ENCODE measurements around the gene RNU1-2.
A peak's percentile ranks its signal among the peaks of the same experiment; 100 is the strongest.
"Not testable (repeated sequence)": the region's sequence is repeated elsewhere in the genome, so short reads cannot be mapped to it uniquely, and the experiment has no call there.

RNU1-2 gene

DNA sequence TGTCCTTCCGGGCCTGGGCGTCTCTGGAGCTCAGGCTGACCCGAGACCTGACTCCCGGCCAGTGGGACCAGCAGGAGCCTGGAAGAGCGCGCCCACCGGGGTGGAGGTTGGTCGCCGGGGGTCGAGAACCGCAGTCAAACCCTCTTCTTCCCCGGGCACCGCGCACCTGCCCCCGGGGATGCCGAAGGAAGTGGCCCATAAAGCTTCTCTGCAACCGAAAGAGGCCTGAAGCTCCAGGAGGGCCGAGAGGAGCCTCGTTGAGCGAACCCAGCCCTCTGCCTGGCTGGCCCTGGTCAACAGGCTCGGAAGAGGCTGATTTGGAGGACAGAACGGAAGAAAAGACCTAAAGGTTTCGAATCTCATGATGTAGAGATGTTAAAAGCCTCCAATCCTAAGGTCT, 24.6 kb upstream of the RNU1-2 start:
- not testable (repeated sequence) for H3K36me3 ChIP-seq (ENCODE audit: control insufficient read depth, insufficient read depth, low read length); H3K9me3 ChIP-seq (ENCODE audit: control insufficient read depth, low read length); H3K4me1 ChIP-seq (ENCODE audit: control insufficient read depth, insufficient read depth, low read length); H3K27ac ChIP-seq (ENCODE audit: insufficient read depth, low read depth, low read length, poor library complexity, severe bottlenecking)
- 87 to 89% methylated on average over 22 to 23 of the region's 23 CpGs for WGBS, 2 experiments
- H3K27me3 ChIP-seq (ENCODE audit: control insufficient read depth, insufficient read depth, low read length, poor library complexity, severe bottlenecking), result peaks cover 50% of the 10 kb centered on the region
- H3K4me3 ChIP-seq (ENCODE audit: insufficient read depth, low read depth, low read length), result peak overlapping the region; percentile 16

DNA sequence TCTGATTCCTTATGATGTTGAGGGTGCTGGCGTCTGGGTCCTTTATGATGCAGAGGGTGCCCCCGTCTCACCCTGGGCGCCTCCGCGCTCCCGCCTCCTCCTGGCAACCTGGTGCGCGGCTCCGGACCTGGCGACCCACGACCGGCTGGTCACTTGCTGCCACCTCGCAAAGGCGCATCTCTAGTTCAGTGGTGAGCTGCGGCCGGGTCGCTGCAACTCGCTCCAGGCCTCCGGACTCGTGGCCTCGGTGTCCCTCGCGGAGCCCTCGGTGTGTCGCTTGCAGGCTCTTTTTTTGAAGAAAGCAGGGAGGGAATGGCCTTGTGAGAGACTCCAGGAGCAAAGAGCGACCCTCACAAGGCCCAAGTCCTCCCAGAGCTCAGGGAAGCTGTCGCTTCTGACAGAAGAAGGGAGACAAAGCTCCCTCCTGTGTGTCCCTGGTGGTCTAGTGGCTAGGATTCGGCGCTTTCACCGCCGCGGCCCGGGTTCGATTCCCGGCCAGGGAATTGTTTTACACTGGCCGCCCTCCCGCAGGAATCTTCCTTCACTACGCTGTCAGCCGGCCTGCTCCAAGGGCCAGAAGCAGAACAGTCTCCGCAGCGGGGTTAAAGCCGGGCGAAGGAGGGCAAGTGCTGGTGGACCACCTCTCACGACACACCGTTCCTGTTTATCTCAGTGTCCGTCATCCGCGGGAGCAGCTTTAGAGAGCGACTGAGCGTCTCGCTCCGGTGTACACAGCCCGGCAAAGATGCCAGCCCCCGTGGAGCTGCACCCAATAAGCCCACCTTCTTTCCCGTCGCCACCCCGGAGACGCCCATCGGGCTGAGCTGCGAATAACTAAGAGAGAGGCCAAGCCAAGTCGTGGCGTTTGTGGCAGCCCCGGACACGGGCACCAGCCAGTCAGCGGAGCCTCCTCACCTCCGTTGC, 23.4 kb upstream of the RNU1-2 start:
- H3K4me1 ChIP-seq (ENCODE audit: control insufficient read depth, insufficient read depth, low read length); H3K36me3 ChIP-seq (ENCODE audit: control insufficient read depth, insufficient read depth, low read length); H3K9me3 ChIP-seq (ENCODE audit: control insufficient read depth, low read length); H3K27ac ChIP-seq (ENCODE audit: insufficient read depth, low read depth, low read length, poor library complexity, severe bottlenecking): not testable (repeated sequence)
- Histone ChIP-seq H3K4me3 (ENCODE audit: insufficient read depth, low read depth, low read length) (peak overlapping the region; percentile 50), H3K27me3 (ENCODE audit: control insufficient read depth, insufficient read depth, low read length, poor library complexity, severe bottlenecking) (peaks cover 50% of the 10 kb centered on the region)
- WGBS, 2 experiments, result 1 to 2% methylated on average over 52 of the region's 66 CpGs

DNA sequence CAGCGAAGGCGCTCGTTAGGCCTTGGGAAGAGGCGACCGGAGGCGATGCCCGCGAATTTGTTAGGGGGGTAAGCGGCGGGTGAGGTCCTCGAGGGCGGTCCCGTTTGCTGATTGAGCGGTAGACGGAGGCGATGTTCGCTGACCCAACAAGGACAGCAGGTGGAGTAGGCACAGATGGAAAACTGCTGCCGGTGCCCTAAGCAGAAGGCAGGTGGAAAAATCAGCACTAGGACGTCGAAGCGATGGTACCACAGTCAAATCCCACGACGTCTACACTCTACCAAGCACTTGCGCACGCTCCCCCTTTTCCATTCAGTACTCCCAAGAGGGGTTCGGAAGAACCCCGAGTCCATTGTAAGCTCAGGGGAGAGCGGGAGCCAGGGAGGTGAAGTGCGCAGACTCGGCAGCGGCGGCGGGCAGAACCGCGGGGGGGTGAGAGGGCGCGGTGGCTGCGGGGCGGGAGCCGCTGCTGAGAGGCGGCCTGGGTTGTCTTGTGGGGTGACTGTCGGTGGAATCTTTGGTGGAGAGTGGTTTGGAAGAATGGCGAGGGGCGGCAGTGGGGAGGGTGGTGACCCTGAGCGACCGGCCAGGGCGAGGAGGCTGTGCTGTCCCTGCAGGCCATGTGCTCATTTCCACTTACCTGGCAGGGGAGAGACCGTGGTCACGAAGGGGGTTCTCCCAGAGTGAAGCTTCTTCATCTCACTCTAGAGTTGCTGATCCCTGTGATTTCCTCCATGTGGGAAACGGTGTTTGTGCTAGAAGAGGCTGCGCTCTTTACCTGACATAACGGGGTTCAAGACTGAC, 22.5 kb upstream of the RNU1-2 start:
- 7 to 9% methylated on average over 35 to 37 of the region's 52 CpGs for WGBS, 2 experiments
- not testable (repeated sequence) for H3K27ac ChIP-seq (ENCODE audit: insufficient read depth, low read depth, low read length, poor library complexity, severe bottlenecking); H3K4me1 ChIP-seq (ENCODE audit: control insufficient read depth, insufficient read depth, low read length); H3K9me3 ChIP-seq (ENCODE audit: control insufficient read depth, low read length); H3K36me3 ChIP-seq (ENCODE audit: control insufficient read depth, insufficient read depth, low read length)
- Histone ChIP-seq H3K27me3 (ENCODE audit: control insufficient read depth, insufficient read depth, low read length, poor library complexity, severe bottlenecking) (peaks cover 50% of the 10 kb centered on the region), H3K4me3 (ENCODE audit: insufficient read depth, low read depth, low read length) (peak overlapping the region; percentile 50)

DNA sequence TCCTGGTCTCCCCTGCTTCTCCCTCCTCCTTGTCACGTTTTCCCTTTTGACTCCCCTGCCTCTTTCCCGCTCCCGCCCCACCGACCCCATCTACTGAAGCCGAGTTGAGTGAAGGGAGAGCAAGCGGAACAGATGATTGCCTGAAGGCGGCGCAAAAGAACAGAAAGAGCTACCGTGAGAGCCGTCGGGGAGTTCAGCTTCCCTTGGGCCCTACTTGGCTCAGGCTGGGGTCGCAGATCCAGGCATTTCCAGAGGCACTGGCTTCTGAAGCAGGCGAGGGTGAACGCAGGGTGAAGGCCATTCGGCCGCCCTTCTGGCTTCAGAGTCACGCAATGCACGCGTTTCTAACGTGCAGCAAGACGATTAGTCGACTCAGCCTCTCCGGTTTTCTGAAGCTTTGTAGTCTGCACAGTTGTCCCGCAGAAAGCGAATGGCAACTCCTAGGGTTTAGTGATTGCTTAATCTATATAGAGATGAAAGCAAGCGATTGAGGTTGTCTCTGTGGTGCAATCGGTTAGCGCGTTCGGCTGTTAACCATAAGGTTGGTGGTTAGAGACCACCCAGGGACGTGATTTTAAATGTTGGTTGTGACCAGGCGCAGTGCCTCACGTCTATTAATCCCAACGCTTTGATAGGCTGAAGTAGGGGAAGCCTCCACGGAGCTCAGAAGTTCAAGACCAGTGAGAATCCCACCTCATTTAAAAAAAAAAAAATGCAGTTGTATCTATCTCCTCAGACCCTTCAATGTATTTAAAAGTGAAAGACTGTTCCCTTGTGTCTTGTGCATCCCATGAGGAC, 20.6 kb upstream of the RNU1-2 start:
- not testable (repeated sequence) for H3K27ac ChIP-seq (ENCODE audit: insufficient read depth, low read depth, low read length, poor library complexity, severe bottlenecking); H3K9me3 ChIP-seq (ENCODE audit: control insufficient read depth, low read length); H3K36me3 ChIP-seq (ENCODE audit: control insufficient read depth, insufficient read depth, low read length); H3K4me1 ChIP-seq (ENCODE audit: control insufficient read depth, insufficient read depth, low read length); H3K4me3 ChIP-seq (ENCODE audit: insufficient read depth, low read depth, low read length)
- 42 to 44% methylated on average over 24 of the region's 35 CpGs for WGBS, 2 experiments
- peaks cover 50% of the 10 kb centered on the region for H3K27me3 ChIP-seq (ENCODE audit: control insufficient read depth, insufficient read depth, low read length, poor library complexity, severe bottlenecking)

DNA sequence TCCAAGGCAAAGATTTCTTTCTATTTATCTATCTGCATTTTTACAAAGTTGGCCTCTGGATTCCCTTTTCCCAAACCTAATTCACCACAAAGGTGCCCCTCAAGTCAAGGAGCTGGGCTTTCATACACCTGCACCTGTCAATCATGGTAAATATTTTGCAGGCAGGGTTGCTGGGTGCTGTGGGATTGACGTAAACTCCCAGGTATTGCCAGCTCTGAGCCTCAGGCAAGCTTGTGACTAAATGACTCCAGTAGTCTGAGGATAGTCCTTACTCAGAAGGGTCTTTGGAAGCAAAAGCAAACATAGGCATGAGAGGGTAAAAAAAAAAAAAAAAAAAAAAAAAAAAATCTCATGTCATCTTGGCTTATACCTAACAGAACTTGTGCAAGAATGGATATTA, 14.0 kb upstream of the RNU1-2 start:
- H3K27ac ChIP-seq (ENCODE audit: insufficient read depth, low read depth, low read length, poor library complexity, severe bottlenecking); H3K4me3 ChIP-seq (ENCODE audit: insufficient read depth, low read depth, low read length); H3K9me3 ChIP-seq (ENCODE audit: control insufficient read depth, low read length); H3K27me3 ChIP-seq (ENCODE audit: control insufficient read depth, insufficient read depth, low read length, poor library complexity, severe bottlenecking); H3K4me1 ChIP-seq (ENCODE audit: control insufficient read depth, insufficient read depth, low read length); H3K36me3 ChIP-seq (ENCODE audit: control insufficient read depth, insufficient read depth, low read length): not testable (repeated sequence)
- WGBS, 2 experiments, result 96 to 100% methylated on average over 1 of the region's 1 CpG

DNA sequence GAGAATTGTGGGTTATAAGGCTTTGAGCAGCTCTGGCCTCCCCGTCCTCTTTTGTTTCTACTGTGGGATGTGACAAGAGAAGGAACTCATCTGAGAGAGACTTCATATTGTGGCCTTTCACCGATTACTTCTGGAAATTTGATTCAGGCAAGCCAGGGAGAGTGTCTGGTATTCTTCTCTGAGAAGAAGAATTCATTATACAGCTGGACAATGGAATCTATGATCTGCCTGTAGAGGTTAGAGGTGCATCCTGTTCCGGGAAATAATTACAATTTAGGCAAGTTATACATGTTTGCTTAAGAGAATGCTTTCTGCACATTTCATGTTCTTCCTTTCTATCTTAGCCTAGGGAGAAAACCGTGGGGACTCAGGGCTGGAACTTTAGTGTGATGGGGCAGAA, 12.8 kb upstream of the RNU1-2 start:
- no peak overlapping the region for H3K4me3 ChIP-seq (ENCODE audit: insufficient read depth, low read depth, low read length)
- 81 to 91% methylated on average over 4 of the region's 4 CpGs for WGBS, 2 experiments
- H3K9me3 ChIP-seq (ENCODE audit: control insufficient read depth, low read length), result no peaks in the 10 kb centered on the region
- H3K4me1 ChIP-seq (ENCODE audit: control insufficient read depth, insufficient read depth, low read length), result no peaks in the 10 kb centered on the region
- H3K27me3 ChIP-seq (ENCODE audit: control insufficient read depth, insufficient read depth, low read length, poor library complexity, severe bottlenecking), result no peaks in the 10 kb centered on the region
- H3K27ac ChIP-seq (ENCODE audit: insufficient read depth, low read depth, low read length, poor library complexity, severe bottlenecking), result no peak overlapping the region
- no peaks in the 10 kb centered on the region for H3K36me3 ChIP-seq (ENCODE audit: control insufficient read depth, insufficient read depth, low read length)

GRCh38 chr1:16884487-16884886, 11.3 kb upstream of the RNU1-2 start:
- not testable (repeated sequence) for H3K4me3 ChIP-seq (ENCODE audit: insufficient read depth, low read depth, low read length); H3K27me3 ChIP-seq (ENCODE audit: control insufficient read depth, insufficient read depth, low read length, poor library complexity, severe bottlenecking); H3K9me3 ChIP-seq (ENCODE audit: control insufficient read depth, low read length); H3K36me3 ChIP-seq (ENCODE audit: control insufficient read depth, insufficient read depth, low read length); H3K4me1 ChIP-seq (ENCODE audit: control insufficient read depth, insufficient read depth, low read length); H3K27ac ChIP-seq (ENCODE audit: insufficient read depth, low read depth, low read length, poor library complexity, severe bottlenecking)
- 88 to 89% methylated on average over 4 to 5 of the region's 5 CpGs for WGBS, 2 experiments

GRCh38 chr1:16886860-16887605, 8.7 kb upstream of the RNU1-2 start:
- WGBS, 2 experiments, result 93 to 96% methylated on average over 20 of the region's 20 CpGs
- H3K9me3 ChIP-seq (ENCODE audit: control insufficient read depth, low read length), result no peaks in the 10 kb centered on the region

DNA sequence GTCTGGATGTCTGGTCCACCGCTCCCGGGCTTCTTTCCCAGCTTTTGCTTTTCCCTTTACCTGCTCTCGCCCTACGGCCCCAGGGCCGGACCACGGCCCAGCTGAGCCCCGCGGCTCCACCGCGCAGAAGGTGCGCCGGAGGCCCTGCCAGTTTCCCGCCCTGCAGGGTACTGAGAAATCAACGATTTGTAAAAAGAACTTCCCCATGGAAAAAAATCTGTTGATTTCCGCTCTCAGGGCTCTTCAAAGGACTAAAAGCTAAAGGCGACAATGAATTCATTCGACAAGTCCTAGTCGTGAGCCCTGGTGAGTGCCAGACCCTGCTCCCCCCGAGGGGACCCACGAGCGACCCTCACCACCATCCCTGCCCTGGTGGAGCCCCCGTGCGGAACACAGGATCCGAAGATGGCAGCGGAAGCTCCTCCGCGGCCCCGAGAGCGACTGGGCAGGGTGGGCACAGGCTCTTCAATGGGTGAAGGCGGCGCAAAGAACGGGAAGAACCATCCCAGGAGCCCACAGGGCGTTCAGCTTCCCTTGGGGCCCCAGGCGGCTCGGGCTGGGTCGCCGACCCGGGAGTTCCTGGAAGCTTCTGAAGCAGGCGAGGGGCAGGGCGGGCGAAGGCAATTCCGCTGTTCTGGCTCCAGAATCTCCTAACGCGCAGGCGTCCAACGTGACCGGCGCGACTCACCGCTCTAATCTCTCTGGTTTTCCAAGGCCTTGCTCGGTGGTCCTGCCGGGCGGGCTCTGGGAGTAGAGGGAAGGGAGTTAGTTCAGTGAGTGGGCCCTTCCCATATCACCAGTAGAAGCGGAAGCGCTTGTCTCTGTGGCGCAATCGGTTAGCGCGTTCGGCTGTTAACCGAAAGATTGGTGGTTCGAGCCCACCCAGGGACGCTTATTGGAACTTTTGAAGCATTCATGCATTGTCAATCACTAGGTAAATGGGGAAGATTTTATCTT, 6.6 kb upstream of the RNU1-2 start:
- Histone ChIP-seq H3K27ac (ENCODE audit: insufficient read depth, low read depth, low read length, poor library complexity, severe bottlenecking) (peak overlapping the region; percentile 82), H3K36me3 (ENCODE audit: control insufficient read depth, insufficient read depth, low read length) (no peaks in the 10 kb centered on the region), H3K4me3 (ENCODE audit: insufficient read depth, low read depth, low read length) (peak overlapping the region; percentile 58), H3K4me1 (ENCODE audit: control insufficient read depth, insufficient read depth, low read length) (no peaks in the 10 kb centered on the region), H3K27me3 (ENCODE audit: control insufficient read depth, insufficient read depth, low read length, poor library complexity, severe bottlenecking) (no peaks in the 10 kb centered on the region), H3K9me3 (ENCODE audit: control insufficient read depth, low read length) (no peaks in the 10 kb centered on the region)
- WGBS, 2 experiments, result 2% methylated on average over 63 of the region's 63 CpGs

More at GRCh38 chr1:16886860-16887605, 8.7 kb upstream of the RNU1-2 start:
- H3K27me3 ChIP-seq (ENCODE audit: control insufficient read depth, insufficient read depth, low read length, poor library complexity, severe bottlenecking), result no peaks in the 10 kb centered on the region
- H3K36me3 ChIP-seq (ENCODE audit: control insufficient read depth, insufficient read depth, low read length), result no peaks in the 10 kb centered on the region
- H3K27ac ChIP-seq (ENCODE audit: insufficient read depth, low read depth, low read length, poor library complexity, severe bottlenecking), result no peak overlapping the region
- no peaks in the 10 kb centered on the region for H3K4me1 ChIP-seq (ENCODE audit: control insufficient read depth, insufficient read depth, low read length)
- no peak overlapping the region for H3K4me3 ChIP-seq (ENCODE audit: insufficient read depth, low read depth, low read length)
